GM18951 (cell line): Measurements from ENCODE around the gene NF1.

Experiments
- POLR2A ChIP-seq: IDR thresholded peaks from 4 replicates; pipeline ENCODE4 v1.6.1; 2011; ENCODE audit warnings: mild to moderate bottlenecking; ENCODE audit not compliant: insufficient read length, insufficient read depth; ENCODE audit errors: extremely low read depth
- in situ Hi-C: fragments of 300-500 bp; cut with MboI; formaldehyde crosslinking; loops from one replicate; pipeline ENCODE4 v1.12.0; 2022; ENCODE audit warnings: low sequenced_read_pairs, mixed read lengths, inconsistent platforms; ENCODE audit not compliant: unreplicated experiment

NF1 gene

DNA sequence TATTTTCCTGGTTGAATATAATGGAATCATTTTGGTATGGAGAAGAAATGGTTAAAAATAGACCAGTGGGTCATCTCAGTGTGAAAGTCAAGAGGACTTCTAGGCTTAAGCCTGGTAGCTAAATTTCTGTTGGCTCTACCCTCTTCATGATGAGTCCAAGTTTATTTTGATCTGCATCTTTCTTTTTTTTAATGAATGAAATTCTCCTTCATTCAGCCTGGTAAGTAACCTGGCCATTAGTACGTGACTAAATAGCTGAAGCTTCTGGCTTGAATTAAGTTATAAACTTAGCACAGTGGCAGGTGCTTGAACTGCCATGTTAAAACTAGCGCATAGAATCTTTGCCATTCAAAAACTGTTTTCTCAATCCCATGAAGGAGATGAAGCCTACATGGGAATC lies 28.0 kb downstream of the NF1 start:
- no peak for TF ChIP-seq POLR2A
- in situ Hi-C loops: no loop called here

GRCh38 chr17:31126318-31126717 lies 31.5 kb downstream of the NF1 start:
- no peak for TF ChIP-seq POLR2A
- in situ Hi-C loops: no loop called here

GRCh38 chr17:31128241-31128640 lies 33.5 kb downstream of the NF1 start:
- TF ChIP-seq POLR2A: no peak
- in situ Hi-C loops: no loop called here

- TF ChIP-seq POLR2A: no peak
- in situ Hi-C loops: no loop called here
These were observed 35.8 kb downstream of the NF1 start for GRCh38 chr17:31130286-31131224.

- TF ChIP-seq POLR2A: no peak
- in situ Hi-C loops: no loop called here
These were observed 36.5 kb downstream of the NF1 start for GRCh38 chr17:31131299-31131698.

GRCh38 chr17:31132977-31133376 lies 38.2 kb downstream of the NF1 start:
- no peak for TF ChIP-seq POLR2A
- in situ Hi-C loops: no loop called here

DNA sequence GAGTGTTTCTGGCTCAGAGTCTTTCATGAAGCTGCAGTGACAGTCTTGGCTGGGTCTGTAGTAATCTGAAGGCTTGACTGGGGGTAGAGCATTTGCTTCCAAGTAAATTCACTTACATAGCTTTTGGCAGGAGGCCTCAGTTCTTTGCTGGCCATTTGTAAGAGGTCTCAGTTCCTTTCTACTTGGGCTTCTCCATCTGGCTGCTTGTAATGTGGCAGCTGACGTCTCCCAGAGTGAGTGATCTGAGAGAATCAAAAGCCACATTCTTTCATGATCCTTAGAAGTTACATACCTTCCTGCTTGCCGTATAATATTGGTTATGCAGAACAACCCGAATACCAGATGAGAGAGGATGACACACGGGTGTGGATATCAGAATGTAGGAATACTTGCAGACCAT lies 39.8 kb downstream of the NF1 start:
- TF ChIP-seq POLR2A: no peak

DNA sequence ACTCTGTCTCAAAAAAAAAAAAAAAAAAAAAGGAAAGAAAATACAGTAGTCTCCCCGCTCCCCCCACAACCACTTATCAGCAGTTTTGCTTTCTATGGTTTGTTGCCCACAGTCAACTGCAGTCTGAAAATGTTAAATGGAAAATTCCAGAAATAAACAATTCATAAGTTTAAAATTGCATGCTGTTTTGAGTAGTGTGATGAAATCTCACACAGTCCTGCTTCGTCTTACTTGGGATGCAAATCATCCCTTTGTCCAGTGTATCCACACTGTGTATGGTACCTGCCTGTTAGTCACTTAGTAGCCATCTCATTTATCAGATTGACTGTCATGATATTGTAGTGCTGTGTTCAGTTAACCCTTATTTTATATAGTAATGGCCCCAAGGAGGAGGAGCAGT lies 41.5 kb downstream of the NF1 start:
- in situ Hi-C loops: no loop called here
- TF ChIP-seq POLR2A: no peak

More for the DNA sequence above, 39.8 kb downstream of the NF1 start:
- in situ Hi-C loops: no loop called here

- no peak for TF ChIP-seq POLR2A
- in situ Hi-C loops: no loop called here
These were observed 45.3 kb downstream of the NF1 start for GRCh38 chr17:31140111-31140510.

- TF ChIP-seq POLR2A: no peak
- in situ Hi-C loops: no loop called here
These were observed 49.7 kb downstream of the NF1 start for GRCh38 chr17:31144428-31144827.

DNA sequence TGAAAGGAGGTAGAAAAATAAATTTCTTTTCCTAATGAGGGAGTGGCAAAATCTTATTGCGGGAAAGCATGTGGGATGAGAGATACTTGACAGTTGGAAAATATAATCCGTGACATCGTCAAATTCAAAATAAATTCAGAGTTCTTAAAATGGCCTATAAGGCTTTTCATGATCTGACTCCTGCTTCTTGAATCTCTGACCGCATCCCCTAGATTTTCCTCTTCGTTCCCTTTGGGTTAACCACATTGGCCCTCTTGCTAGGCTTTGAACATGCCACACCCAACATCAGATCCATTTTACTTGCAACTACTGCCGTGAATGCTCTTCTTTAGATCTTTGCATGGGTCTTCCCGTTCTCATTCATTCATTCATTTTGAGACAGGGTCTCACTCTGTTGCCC lies 50.1 kb downstream of the NF1 start:
- in situ Hi-C loops: no loop called here
- no peak for TF ChIP-seq POLR2A

DNA sequence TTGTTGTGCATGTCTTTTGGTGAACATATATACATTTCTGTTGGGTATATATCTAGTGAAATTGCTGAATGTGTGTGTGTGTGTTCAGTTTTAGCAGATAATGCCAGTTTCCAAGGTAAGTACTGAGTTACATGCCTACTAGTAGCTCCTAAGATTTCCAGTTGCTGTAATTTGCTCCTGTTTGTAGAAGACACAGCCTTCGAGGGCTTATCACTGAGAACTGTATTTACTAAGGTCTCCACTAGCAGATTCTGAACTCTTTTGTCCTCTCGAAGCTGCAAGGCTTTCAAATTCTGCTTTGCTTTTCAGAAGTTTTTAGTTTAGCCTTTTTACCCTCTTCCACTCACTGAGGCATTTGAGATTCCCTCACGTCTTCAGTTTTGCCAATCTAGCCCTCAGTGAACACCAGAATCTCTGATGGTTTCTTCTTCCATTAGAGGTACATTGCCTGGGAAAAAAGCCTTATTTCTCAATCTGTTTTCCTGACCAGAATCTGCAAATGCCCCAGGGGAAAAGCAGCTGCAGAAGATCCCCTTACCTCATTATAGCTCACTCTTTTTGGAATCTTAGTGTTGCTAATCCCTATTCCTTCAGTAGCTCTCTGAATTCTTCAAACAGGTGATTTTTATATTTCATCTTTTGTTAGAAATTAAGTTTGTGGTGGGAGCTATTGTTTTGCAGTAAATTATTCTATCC lies 52.9 kb downstream of the NF1 start:
- in situ Hi-C loops: no loop called here
- TF ChIP-seq POLR2A: no peak

- no peak for TF ChIP-seq POLR2A
- in situ Hi-C loops: no loop called here
These were observed 53.4 kb downstream of the NF1 start for GRCh38 chr17:31148205-31148604.

DNA sequence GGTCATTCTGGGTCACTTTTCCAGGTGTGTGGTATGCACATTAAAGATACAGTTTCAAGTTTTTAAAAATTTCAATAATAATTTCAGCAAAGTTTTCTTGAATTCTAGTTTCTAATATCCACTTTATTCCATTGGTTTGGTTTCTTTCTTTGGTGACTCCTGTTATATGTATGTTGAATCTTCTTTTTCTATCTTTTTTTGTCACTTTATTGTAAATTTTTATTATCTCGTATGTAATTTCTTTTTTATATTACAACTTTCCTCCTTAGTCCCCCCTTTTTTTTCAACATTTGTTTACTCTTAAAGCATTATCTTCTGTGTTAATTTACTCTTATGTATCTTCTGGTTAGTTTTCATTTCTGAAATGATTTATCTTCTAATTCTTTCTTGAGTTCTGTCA lies 57.5 kb downstream of the NF1 start:
- no peak for TF ChIP-seq POLR2A

More for the DNA sequence above, 57.5 kb downstream of the NF1 start:
- in situ Hi-C loops: no loop called here
